Measurements from ENCODE around the gene IRF4.

IRF4 gene

DNA sequence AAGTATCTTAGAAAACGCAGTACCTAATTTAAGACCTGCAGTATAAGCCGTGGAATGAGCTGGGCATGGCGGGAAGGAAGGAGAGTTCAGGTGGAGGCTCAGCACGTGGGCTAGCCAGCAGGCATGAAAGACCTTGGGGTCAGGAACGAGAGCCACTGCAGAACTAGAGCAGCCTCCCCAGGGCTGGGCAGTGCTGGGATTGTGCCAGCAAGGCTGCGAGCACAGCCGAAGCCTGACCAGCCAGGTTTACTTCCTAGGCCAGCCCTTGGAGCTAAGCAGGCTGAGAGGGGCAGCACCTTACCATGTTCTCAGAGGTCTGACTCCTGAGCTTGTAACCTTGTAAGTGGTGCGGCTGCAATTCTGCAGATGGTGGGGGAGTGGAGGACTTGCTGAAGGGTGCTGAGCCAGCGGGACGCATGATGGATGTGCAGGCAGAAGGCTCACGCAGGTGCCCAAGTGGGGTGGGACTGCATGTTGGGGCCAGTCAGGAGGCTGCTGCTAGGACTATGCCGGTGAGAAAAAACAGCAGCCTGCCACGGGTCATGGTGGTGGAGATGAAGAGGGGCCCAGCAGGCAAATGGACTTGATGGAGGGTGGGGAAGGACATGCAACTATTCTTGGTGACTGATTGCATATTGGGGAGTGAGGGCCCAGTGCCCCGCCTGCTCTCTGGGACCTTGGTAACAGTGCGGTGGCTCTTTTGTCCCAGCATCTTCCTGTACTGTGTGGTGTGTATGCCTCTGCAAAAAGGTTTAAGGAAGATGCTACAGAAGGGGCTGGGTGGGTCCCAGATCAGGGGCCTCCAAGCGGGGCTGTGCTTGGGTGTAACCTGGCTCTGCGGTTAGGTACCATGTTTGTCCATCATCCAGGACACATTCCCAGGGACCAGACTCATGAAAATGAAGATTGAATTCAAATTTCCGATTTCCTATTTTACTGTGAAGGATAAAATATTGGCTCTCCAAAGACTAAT lies 37.6 kb upstream of the IRF4 start:
- no peak for DNase-seq (ENCODE audit: low read depth)

DNA sequence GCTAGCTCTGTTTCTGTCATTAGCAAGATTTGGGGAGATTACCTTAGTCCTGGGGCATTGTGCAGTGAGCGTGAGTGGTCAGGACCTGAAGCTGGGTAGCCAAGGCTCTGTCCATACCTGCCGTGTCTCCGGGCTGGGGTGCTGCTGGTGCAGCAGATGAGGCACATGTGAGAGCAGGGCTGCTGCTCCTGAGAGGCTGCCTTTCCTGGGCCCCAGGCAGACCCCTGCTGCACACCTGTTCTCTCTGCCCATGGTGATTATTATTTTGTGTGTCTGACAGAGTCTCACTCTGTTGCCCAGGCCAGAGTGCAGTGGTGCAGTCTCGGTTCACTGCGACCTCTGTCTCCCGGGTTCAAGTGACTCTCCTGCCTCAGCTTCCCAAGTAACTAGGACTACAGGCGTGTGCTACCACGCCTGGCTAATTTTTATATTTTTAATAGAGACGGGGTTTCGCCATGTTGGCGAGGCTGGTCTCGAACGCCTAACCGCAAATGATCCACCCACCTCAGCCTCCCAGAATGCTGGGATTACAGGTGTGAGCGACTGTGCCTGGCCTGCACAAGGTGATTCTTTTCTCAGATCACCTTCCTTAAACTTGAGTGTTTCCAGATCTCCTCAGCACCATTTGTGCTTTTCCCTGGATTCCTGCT lies 36.8 kb upstream of the IRF4 start:
- no peak for DNase-seq (ENCODE audit: low read depth)

DNA sequence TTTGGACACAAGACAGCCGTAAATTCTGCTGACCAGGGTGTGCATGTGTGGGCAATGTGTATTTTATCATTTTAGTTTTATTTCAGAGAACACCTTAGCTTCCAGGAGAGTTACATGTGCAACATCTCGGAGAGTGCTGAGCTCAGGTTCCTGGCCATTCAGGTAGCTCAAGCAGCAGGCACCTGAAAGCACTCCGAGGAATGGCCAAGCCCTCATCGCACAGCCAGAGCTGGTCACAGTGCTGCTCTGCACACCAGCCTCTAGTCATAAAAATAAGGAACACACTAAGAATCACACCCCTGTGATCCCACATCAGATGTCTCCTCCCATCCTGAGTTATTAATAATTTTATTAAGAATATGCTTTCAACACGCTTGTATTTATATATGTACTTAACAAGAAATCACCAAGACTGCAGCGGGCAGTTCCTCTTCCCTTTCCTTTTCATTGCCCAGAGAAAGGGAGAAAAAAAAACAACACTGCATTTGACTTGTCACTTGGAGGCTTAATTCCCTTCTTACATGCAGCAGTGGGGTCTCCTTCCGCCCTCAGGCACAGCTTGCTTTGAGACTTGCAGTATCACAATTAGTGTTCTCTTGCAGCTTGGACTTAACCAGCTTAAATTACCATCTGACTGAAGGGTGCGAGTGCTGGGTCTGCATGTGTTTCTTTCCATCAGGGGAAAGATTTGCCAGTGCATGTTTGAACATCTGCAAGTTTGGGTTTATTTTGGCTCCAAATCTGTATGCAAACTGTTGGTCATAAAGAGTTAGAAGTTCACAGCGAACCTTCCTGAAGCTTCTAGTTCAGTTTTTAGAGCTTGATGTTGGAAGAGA lies 36.0 kb upstream of the IRF4 start:
- DNase-seq (ENCODE audit: low read depth) = no peak

DNA sequence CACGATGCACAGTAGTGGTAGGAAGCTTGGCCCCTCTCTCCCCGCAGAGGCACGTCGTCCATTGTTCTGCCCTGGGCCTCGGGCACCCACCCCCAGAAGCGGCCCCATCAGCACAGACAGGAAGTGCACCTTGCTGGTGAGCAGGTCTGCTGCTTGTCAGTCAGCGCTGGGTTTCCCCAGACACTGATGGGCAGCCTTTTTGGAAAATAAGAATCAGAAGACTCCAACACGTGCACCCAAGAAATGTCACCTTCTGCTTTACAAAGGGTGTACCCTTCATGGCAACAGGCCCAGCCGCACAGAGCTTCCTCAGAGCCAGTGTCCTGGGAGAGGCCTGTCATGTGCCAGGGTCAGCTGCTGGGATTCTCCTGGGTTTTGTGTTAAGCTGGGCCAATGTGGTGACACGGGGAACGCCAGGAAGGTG lies 34.7 kb upstream of the IRF4 start:
- no peak for DNase-seq (ENCODE audit: low read depth)

DNA sequence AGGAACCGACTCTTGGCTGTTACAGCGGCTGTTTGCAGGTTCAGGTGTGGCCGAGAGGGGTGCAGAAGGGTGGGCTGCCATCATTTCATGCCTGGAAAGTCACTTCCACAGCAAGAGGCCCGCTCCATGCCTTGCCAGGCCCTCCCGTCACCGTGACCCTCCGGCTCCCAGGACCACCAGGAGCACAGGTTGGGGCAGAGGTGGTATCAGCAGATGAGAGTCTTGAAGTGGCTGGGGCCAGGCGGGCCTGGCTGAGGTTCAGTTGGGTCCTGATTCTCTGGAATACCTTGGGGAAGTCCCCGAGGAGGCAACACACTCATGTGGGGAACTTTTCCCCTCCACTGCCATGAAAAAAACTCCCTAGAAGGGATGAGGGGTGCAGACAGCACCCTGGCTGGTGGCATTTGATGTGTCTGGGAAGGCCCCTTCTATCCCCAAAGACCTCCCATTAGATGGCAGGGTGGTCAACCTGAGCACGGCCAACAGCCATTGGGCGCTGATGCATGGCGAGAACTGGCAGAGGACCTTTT lies 34.2 kb upstream of the IRF4 start:
- no peak for DNase-seq (ENCODE audit: low read depth)

DNA sequence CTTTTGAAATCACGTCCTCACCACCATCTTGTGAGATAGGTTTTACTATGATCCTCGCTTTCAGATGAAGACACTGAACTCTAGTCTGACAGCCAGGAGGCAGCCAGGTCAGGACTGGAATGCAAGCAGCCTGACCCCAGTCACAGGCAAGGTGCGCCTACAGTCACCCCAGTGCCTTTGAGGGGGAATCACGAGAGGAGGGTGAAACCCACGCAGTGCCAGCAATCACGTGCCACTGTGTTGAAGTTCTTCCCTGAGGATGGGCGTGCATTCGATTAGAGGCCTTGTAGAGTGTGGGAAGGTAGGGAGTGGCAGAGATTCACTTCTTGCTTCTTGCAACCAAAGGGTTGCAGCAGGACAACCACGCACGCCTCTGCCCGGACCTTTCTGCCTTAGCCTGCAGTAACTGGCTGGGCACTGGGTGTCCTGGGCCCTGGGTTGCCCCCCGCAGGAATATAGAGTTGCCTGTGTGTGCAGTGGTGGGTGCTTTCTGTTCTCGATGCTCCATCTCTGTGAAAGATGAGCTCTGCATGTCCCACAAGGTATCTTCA lies 33.7 kb upstream of the IRF4 start:
- no peak for DNase-seq (ENCODE audit: low read depth)

DNA sequence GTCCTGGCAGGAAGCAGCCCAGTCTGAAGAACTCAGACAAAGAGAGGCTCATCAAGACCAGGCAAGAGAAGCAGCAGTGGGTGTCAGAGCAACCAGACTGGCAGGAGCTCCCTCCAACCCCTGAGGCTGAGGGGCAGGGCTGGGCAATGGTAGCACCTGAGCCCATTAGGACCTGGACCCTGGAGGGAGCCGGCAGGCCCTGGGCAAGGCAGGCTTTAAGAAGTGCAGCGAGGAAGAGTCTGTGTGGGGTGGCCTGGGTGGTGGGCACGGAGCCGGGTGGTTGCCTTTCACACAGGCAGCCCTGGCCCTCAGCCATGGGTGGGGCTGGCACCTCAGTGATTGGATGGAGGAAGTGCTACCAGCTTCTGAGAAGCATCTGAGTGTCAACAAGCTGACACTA lies 33.1 kb upstream of the IRF4 start:
- DNase-seq (ENCODE audit: low read depth) = no peak

DNA sequence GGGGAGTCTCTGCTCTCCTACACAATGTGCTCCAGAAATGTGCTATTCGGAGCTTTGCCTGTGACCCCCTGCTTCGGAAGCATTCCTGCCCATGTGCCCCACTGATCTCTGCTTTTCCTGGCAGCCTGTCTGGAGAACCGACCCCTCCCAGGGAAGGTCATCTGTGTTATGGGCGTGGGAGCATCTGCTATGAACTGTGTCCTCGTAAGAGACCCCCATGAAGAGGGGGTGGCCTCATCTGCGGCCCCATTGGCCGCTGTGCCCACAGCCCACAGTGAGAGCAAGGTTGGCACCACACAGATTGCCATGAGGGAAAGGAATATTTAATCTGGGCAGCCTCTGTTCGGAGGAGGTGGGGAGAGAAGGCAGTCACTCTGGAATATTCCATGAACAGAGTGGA lies 32.7 kb upstream of the IRF4 start:
- DNase-seq (ENCODE audit: low read depth) = no peak

DNA sequence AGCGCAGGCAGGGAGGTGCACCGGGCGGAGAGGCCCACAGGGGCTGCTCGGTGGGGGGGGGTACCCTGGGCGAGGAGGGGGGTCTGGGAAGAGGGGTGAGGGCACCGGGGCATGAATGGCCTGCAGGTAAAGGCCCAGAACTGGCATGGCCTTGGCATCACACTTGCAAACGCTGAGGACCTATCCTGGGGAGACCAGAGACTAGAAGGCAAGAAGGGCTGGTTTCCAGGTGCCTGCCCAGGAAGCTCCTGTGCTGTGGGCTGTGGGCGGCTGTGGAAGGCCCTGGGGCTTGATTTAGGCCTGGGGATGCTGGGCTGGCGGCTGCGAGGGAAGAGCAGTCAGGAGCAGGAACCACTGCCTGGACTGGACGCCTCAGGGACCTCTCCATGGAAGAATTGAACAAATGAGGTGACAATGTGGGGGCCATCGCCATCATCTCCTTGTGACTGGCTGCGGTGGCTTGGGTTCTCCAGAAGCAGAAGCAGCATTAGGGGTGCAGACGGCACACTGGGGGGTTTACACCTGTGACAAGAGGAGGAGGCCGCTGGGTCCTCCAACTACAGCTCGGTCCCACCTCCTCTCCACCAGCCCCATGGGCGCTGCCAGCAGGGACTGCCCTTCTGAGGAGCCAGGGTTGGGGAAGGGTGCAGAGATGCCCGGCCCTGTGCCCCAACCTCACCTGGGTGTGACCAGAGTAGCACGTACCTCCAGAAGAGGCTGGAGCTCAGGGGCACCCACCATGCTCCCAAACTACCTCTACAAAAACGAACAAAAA lies 32.1 kb upstream of the IRF4 start:
- DNase-seq (ENCODE audit: low read depth) = no peak

DNA sequence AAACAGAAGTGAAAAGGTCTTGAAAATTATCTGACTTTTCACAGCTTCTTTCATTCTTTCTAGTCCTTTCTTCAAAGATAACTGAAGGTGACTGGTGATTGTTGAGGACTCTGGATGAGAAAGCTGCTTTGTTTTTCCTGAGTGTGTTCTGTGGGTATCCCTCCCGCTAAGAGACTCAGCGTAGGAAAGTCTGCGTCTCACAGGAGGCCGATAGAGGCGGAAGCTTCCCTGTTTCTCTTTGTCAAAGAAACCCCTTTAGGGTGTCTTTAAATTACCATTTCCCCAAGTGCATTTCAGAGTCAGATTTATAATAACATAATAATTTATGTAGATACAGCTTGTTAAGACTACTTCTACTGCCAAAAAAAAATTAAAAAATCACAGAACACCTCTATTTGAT lies 31.2 kb upstream of the IRF4 start:
- DNase-seq (ENCODE audit: low read depth) = no peak

DNA sequence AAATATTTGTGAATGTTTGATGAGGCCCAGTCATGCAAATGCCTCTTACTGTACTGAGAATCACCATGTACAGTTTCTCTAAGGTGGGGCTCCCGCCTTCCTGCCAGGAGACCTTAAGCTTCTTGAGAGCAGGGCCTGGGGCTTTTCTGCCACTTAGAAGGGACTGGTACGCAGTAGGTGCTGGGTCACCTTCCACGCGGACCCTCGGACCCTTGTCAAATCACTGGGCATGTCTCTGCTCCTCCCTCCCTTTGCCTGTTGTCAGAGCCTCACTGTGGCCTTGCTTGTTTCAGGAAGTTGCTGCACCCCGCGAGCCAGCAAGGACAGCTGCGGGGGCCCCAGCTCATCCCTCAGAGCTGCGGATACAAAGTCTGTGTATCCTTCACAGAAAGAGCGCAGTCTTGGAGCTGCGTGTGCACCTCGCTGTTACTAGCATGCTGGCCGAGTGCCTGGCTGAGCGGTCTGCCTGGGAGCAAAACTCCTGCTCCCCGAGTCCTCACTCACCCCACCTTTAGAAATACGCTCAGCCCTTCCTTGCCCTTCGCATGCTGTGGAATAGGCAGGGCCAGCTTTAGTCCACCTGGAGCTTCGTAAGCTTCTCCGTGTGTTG lies 30.7 kb upstream of the IRF4 start:
- DNase-seq (ENCODE audit: low read depth) = no peak

DNA sequence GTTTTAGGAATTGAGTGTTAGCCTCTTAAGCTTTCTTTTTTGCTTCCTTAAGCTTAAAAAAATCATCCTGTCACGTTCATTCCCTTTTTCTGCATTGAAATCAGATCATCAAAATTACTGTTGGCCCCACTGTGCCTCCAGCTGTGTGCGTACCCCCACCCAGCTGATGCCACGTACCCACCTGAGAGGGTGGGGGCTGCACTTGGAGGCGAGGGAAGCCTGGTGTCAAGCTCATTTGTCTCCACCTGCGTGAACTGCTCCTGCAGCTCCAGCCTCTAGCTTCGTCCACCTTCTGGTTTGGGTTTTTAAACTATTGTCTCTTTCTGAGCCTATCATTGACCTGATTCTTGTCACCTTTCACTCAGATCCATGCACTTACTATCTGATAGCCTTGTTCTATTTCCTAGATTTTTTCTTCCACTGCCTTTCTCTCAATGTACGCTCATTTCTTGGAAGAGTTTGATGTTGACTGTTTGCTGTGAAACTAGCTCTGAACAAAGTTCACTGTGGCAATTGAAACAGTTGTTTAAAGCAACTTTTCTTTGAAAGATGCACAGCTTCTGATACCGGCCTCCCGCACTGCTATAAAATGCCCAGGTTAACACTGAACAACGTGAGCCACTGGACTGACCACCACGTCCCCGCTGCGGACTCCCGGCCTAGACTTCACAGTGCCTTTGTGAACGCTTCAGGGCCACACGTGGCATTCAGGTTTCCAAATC lies 30.0 kb upstream of the IRF4 start:
- DNase-seq (ENCODE audit: low read depth) = no peak

DNA sequence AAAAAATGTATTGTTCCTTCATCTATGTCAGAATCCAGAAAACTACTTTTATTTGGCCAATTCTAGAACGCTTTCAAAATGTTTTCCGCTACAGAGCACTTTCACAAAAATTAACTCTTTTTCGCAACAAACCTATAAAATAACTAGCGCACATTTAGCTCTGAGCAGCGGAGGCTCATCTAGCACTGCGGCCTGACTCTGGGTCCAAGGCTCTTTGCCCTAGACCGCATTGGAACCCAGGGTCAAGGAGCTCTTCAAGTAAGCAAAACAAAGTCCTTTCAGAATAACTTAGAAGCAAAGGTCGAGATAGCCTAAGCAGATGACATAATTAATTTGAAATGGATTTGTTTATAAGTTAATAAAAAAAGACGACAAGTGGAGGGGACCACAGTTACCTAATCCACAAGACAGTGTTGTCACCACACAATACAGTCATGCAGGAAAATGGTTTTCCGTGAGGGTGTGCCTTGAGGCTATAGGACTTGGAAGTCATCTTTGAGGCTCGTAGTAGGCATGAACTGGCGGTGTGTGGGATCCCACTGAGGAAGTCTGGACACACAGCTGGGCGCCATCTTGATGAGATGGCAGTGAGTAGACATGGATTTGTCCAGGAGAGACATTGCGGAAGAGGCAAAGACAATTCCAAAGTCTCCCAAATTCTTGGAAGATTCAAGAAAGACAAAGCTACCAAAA lies 29.2 kb upstream of the IRF4 start:
- no peak for DNase-seq (ENCODE audit: low read depth)

DNA sequence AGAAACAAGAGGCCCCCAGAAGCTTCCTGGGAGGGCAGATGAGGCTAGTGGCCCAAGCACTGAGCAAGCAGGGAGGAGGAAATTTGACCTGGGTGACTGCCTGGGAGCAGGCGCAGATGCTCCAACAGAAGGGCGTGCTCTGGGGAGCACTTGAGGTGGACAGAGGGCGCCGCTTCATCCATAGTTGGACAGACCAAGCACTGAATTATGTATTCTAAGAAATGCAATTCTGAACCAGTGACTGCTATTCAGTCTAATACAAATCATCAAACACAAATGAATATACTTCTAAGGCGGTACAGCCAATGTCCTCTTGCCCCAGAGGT lies 28.7 kb upstream of the IRF4 start:
- no peak for DNase-seq (ENCODE audit: low read depth)

DNA sequence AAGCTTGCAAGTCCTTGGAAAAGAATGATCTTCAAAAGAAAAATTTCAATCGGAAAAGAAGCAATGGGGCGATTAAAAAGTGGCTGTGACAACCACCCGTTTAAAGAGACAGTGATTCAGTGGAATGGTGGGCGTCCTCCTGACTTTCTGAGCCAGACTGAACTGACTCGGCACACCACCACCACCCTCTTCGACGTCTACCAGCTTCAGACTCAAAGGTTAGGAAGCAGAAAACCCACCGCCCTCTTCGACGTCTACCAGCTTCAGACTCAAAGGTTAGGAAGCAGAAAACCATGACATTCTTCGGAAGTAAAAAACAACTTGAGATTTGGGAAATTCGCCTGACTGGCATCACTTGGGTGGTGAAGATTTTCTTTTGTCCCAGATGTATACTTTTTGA lies 28.3 kb upstream of the IRF4 start:
- no peak for DNase-seq (ENCODE audit: low read depth)

DNA sequence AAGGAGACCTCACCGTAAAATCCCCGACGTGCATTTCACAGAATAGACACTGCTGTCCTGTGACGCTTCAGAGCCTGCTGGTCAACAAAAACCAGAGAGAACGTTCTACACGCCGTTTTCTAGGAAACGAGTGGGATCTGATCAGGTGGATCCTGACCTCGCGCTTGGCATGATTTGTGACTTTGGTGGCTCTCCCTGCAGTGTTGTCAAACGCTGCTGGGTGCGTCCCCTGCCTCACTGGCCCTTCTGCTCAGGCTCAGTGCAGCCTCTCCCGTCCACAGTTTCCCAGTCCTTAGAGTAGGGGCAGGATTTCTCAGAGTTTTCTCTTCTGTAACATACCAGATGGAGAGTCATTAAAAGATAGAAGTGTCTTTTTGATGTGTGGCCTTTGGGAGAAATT lies 27.6 kb upstream of the IRF4 start:
- no peak for DNase-seq (ENCODE audit: low read depth)

DNA sequence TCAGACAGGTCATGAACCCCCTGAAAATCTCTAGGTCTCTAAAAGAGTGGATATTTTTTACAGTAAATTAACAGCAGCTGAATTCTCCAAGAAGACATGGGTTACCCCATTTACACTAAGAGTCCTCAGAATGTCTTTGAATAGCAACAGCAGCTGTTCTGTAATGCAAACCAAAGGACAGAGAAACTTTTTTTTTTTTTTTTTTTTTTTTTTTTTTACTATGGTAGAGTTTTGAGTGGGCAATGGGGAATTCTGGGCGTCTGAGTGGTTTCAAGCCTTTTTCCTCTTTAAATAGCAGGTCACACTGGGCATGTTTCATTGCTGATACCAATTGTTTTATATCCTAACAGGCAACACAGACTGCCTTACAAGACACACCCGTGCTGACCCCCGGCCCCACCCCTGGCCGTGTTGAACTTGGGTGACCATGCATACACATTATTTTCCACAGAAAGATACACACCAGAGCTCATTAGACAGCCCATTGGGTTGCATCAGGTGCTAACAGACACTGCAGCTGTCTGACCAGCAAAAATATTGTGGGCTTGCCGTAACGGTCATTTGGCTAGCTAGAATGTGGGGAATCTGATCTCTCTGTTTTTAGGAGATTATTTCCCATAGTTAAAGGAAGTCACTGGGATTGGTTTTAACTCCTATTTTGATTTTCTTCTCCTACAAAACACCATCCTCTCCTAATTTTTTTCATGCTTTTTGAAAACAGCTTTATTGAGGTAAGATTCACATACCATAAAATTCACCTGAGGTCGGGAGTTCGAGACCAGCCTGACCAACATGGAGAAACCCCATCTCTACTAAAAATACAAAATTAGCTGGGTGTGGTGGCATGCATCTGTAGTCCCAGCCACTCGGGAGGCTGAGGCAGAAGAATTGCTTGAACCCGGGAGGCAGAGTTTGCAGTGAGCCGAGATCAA lies 26.7 kb upstream of the IRF4 start:
- DNase-seq (ENCODE audit: low read depth) = no peak

DNA sequence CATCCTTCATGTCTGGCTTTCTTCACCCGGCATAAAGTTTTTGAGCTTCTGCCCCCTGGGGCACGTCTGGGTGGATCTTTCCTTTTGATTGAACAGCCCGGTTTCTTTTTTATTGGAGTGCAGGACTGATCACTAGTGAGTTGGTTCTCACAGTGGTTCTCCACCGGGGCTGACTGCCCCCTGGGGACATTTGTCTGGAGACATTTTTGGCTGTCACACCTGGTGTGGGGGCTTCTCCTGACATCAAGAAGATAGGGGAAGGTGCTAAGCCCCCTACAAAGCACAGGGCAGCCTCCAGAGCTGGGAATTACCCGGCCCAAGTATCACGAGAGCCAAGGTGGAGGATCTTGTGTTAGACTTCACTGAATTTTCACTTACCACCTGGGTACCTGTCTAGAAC lies 25.7 kb upstream of the IRF4 start:
- DNase-seq (ENCODE audit: low read depth) = no peak
